Measurements from ENCODE around the gene TMEM252.

DNA sequence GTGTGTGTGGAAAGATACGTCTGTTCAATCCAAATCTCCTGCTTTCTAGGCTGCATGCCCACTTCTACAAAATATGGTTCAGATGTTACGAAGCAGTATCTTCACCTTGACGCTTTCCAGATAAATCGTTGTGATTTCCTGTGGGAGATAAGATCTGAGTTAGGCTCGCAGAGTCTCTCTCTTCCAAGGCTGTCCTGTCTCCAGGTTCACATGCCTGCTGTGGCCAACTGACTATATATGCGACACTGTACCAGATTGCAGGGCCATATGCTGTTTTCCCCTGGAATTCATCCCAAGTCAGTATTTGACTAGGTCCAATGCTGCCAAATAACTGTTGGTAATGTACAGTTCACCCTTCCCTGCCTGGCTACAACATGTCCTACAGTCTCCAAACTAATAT is 47.9 kb downstream of the TMEM252 start:
- TF ChIP-seq, protein P1, sequence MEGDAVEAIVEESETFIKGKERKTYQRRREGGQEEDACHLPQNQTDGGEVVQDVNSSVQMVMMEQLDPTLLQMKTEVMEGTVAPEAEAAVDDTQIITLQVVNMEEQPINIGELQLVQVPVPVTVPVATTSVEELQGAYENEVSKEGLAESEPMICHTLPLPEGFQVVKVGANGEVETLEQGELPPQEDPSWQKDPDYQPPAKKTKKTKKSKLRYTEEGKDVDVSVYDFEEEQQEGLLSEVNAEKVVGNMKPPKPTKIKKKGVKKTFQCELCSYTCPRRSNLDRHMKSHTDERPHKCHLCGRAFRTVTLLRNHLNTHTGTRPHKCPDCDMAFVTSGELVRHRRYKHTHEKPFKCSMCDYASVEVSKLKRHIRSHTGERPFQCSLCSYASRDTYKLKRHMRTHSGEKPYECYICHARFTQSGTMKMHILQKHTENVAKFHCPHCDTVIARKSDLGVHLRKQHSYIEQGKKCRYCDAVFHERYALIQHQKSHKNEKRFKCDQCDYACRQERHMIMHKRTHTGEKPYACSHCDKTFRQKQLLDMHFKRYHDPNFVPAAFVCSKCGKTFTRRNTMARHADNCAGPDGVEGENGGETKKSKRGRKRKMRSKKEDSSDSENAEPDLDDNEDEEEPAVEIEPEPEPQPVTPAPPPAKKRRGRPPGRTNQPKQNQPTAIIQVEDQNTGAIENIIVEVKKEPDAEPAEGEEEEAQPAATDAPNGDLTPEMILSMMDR (IDR thresholded peaks at IDR 0.05), result no peak
- no peak for TF ChIP-seq POLR2A (IDR thresholded peaks at IDR 0.05)

Measured in right lobe of liver (tissue), 4 donors.